HEK293 (cell line): ENCODE results near the gene ANKUB1.

Experiments used
- HOXD13 ChIP-seq: sonication (generic); formaldehyde crosslinking; IDR thresholded peaks from 2 replicates; pipeline ENCODE4 v1.8.0; 2022; ENCODE audit warnings: missing genetic modification reagents, borderline replicate concordance
- IKZF3 ChIP-seq: fragments of 450-650 bp; IDR thresholded peaks from 2 replicates; pipeline ENCODE4 v1.5.0; 2018; ENCODE audit warnings: missing biosample characterization, mild to moderate bottlenecking, missing genetic modification characterization, moderate library complexity
- KLF10 ChIP-seq: fragments of 450-650 bp; IDR thresholded peaks from 2 replicates; pipeline ENCODE4 v1.5.1; 2018; ENCODE audit warnings: missing biosample characterization, mild to moderate bottlenecking, missing genetic modification characterization
- SP2 ChIP-seq: fragments of 450-650 bp; formaldehyde crosslinking; IDR thresholded peaks from 2 replicates; pipeline ENCODE4 v1.5.1; 2016; ENCODE audit warnings: missing biosample characterization, missing genetic modification characterization
- TCF7L2 ChIP-seq: IDR thresholded peaks from 2 replicates; pipeline ENCODE4 v1.6.1; 2011; ENCODE audit warnings: low read depth, mild to moderate bottlenecking, inconsistent platforms, low read length, moderate library complexity, borderline replicate concordance
- YY2 ChIP-seq: fragments of 450-650 bp; formaldehyde crosslinking; IDR thresholded peaks from 2 replicates; pipeline ENCODE4 v1.5.1; 2016; ENCODE audit warnings: missing biosample characterization, missing genetic modification characterization
- ZEB2 ChIP-seq: fragments of 450-650 bp; formaldehyde crosslinking; IDR thresholded peaks from 2 replicates; pipeline ENCODE4 v1.5.1; 2016; ENCODE audit warnings: missing biosample characterization, missing genetic modification characterization
- ZIC2 ChIP-seq: fragments of 450-650 bp; formaldehyde crosslinking; IDR thresholded peaks from 2 replicates; pipeline ENCODE4 v1.5.1; 2016; ENCODE audit warnings: missing biosample characterization, missing genetic modification characterization
- ZNF121 ChIP-seq: fragments of 450-650 bp; formaldehyde crosslinking; IDR thresholded peaks from 2 replicates; pipeline ENCODE4 v1.5.1; 2016; ENCODE audit warnings: missing biosample characterization, missing genetic modification characterization
- ZNF132 ChIP-seq: fragments of 450-650 bp; formaldehyde crosslinking; IDR thresholded peaks from 2 replicates; pipeline ENCODE4 v1.5.1; 2017; ENCODE audit warnings: missing biosample characterization, missing genetic modification characterization, borderline replicate concordance
- ZNF138 ChIP-seq: fragments of 450-650 bp; formaldehyde crosslinking; IDR thresholded peaks from 2 replicates; pipeline ENCODE4 v1.5.1; 2016; ENCODE audit warnings: missing biosample characterization, missing genetic modification characterization, borderline replicate concordance
- ZNF146 ChIP-seq: fragments of 450-650 bp; formaldehyde crosslinking; IDR thresholded peaks from 2 replicates; pipeline ENCODE4 v1.5.1; 2016; ENCODE audit warnings: missing biosample characterization, missing genetic modification characterization
- ZNF184 ChIP-seq: fragments of 450-650 bp; IDR thresholded peaks from 2 replicates; pipeline ENCODE4 v1.5.1; 2018; ENCODE audit warnings: missing biosample characterization, mild to moderate bottlenecking, missing genetic modification characterization
- ZNF214 ChIP-seq: fragments of 450-650 bp; formaldehyde crosslinking; IDR thresholded peaks from 2 replicates; pipeline ENCODE4 v1.5.1; 2017; ENCODE audit warnings: missing biosample characterization, mild to moderate bottlenecking, missing genetic modification characterization, borderline replicate concordance
- ZNF274 ChIP-seq, 2 experiments: fragments of 200-500 bp in 1 of 2; fragments of 450-650 bp in 1 of 2; sonication (Bioruptor generic) in 1 of 2; formaldehyde crosslinking in 1 of 2; IDR thresholded peaks; 2 replicates each; pipeline versions ENCODE4 v1.5.1 to v1.6.1; 2014 to 2016; ENCODE audit warnings: borderline replicate concordance in 1 of 2, inconsistent platforms in 1 of 2, low read length in 1 of 2, missing biosample characterization in 1 of 2, missing genetic modification characterization in 1 of 2
- ZNF292 ChIP-seq: fragments of 450-650 bp; formaldehyde crosslinking; IDR thresholded peaks from 2 replicates; pipeline ENCODE4 v1.5.1; 2016; ENCODE audit warnings: low read depth, missing biosample characterization, missing genetic modification characterization, borderline replicate concordance
- ZNF324 ChIP-seq: fragments of 450-650 bp; formaldehyde crosslinking; IDR thresholded peaks from 2 replicates; pipeline ENCODE4 v1.5.1; 2016; ENCODE audit warnings: missing biosample characterization, missing genetic modification characterization
- ZNF623 ChIP-seq: fragments of 450-650 bp; formaldehyde crosslinking; IDR thresholded peaks from 2 replicates; pipeline ENCODE4 v1.5.1; 2016; ENCODE audit warnings: missing biosample characterization, missing genetic modification characterization
- ZNF624 ChIP-seq: fragments of 450-650 bp; formaldehyde crosslinking; IDR thresholded peaks from 2 replicates; pipeline ENCODE4 v1.5.1; 2017; ENCODE audit warnings: missing biosample characterization, missing genetic modification characterization
- ZNF664 ChIP-seq: fragments of 450-650 bp; formaldehyde crosslinking; IDR thresholded peaks from 2 replicates; pipeline ENCODE4 v1.5.1; 2016; ENCODE audit warnings: missing biosample characterization, missing genetic modification characterization
- ZNF747 ChIP-seq: fragments of 450-650 bp; formaldehyde crosslinking; IDR thresholded peaks from 2 replicates; pipeline ENCODE4 v1.5.1; 2016; ENCODE audit warnings: missing biosample characterization, missing genetic modification characterization
- ZNF777 ChIP-seq: fragments of 450-650 bp; formaldehyde crosslinking; IDR thresholded peaks from 2 replicates; pipeline ENCODE4 v1.5.1; 2017; ENCODE audit warnings: missing biosample characterization, missing genetic modification characterization, borderline replicate concordance
- ZNF791 ChIP-seq: fragments of 450-650 bp; formaldehyde crosslinking; IDR thresholded peaks from 2 replicates; pipeline ENCODE4 v1.5.1; 2016; ENCODE audit warnings: missing biosample characterization, missing genetic modification characterization
- ZNF792 ChIP-seq: fragments of 450-650 bp; formaldehyde crosslinking; IDR thresholded peaks from 2 replicates; pipeline ENCODE4 v1.5.1; 2016; ENCODE audit warnings: missing biosample characterization, missing genetic modification characterization
- TF ChIP-seq, protein P1 (sequence below): sonication (generic); formaldehyde crosslinking; IDR thresholded peaks from 2 replicates; pipeline ENCODE4 v1.8.1; 2022; ENCODE audit warnings: mild to moderate bottlenecking, moderate library complexity, missing genetic modification reagents
- TF ChIP-seq, protein P2 (sequence below): fragments of 450-650 bp; formaldehyde crosslinking; IDR thresholded peaks from 2 replicates; pipeline ENCODE4 v1.5.1; 2017; ENCODE audit warnings: missing biosample characterization, missing genetic modification characterization
- TF ChIP-seq, protein P3 (sequence below): fragments of 450-650 bp; formaldehyde crosslinking; IDR thresholded peaks from 2 replicates; pipeline ENCODE4 v1.5.1; 2016; ENCODE audit warnings: missing biosample characterization, missing genetic modification characterization
- TF ChIP-seq, protein P4 (sequence below): fragments of 450-650 bp; formaldehyde crosslinking; IDR thresholded peaks from 2 replicates; pipeline ENCODE4 v1.5.1; 2016; ENCODE audit warnings: missing biosample characterization, missing genetic modification characterization
- TF ChIP-seq, protein P5 (sequence below): fragments of 450-650 bp; formaldehyde crosslinking; IDR thresholded peaks from 2 replicates; pipeline ENCODE4 v1.5.1; 2016; ENCODE audit warnings: missing biosample characterization, missing genetic modification characterization

ANKUB1 gene

DNA sequence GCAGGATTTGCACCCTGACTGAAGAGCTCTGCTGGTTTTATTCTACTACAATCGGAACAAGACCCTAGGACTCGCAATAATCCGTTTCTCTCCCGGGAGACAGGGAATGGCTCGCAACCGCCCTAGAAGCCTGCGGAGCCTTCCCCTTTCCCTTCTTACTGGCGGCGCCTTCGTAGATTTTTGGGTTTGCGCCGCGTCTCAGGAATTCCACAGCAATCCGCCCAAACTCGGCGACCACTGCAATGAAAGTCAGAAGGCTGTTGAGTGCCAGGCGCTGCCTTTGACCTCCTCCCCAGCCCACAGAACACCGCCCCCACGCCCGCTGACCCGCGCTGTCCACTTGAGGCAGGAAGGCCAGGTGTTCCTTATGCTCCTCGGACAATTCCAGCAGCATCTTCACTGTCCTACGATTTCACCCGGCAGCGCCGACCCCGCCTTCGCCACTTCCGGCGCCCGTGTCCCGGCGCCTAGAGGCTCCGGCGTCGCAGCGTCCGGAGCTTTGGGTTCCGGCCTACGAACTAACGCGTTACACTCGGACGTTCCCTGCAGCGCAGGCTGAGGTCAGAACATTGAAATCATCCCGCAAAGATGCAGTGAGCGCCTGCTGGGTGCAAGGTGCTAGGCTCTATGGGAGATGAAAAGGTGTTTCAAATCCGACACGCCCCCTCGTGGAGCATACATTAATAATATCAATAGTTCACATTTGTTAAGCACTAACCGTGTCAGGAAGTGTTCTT lies 40.1 kb downstream of the ANKUB1 start, which contains the start of gene COMMD2 (continued):
- TF ChIP-seq ZNF132 (tag by site-specific recombination): no peak
- TF ChIP-seq, protein P1, sequence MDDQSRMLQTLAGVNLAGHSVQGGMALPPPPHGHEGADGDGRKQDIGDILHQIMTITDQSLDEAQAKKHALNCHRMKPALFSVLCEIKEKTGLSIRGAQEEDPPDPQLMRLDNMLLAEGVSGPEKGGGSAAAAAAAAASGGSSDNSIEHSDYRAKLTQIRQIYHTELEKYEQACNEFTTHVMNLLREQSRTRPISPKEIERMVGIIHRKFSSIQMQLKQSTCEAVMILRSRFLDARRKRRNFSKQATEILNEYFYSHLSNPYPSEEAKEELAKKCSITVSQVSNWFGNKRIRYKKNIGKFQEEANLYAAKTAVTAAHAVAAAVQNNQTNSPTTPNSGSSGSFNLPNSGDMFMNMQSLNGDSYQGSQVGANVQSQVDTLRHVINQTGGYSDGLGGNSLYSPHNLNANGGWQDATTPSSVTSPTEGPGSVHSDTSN (CRISPR knock-in tag): peak; percentile 49; the same call in 1 of the 2 replicates
- no peak for TF ChIP-seq YY2 (tag by site-specific recombination)
- 0 out of 2 replicates have a peak, but pooled peaks have one; percentile 21 for TF ChIP-seq ZNF146 (tag by site-specific recombination)
- TF ChIP-seq, protein P2, sequence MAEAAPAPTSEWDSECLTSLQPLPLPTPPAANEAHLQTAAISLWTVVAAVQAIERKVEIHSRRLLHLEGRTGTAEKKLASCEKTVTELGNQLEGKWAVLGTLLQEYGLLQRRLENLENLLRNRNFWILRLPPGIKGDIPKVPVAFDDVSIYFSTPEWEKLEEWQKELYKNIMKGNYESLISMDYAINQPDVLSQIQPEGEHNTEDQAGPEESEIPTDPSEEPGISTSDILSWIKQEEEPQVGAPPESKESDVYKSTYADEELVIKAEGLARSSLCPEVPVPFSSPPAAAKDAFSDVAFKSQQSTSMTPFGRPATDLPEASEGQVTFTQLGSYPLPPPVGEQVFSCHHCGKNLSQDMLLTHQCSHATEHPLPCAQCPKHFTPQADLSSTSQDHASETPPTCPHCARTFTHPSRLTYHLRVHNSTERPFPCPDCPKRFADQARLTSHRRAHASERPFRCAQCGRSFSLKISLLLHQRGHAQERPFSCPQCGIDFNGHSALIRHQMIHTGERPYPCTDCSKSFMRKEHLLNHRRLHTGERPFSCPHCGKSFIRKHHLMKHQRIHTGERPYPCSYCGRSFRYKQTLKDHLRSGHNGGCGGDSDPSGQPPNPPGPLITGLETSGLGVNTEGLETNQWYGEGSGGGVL (tag by site-specific recombination): no peak
- TF ChIP-seq ZNF138 (tag by site-specific recombination): no peak
- peak; percentile 64 for TF ChIP-seq ZEB2 (tag by site-specific recombination)
- TF ChIP-seq, protein P3, sequence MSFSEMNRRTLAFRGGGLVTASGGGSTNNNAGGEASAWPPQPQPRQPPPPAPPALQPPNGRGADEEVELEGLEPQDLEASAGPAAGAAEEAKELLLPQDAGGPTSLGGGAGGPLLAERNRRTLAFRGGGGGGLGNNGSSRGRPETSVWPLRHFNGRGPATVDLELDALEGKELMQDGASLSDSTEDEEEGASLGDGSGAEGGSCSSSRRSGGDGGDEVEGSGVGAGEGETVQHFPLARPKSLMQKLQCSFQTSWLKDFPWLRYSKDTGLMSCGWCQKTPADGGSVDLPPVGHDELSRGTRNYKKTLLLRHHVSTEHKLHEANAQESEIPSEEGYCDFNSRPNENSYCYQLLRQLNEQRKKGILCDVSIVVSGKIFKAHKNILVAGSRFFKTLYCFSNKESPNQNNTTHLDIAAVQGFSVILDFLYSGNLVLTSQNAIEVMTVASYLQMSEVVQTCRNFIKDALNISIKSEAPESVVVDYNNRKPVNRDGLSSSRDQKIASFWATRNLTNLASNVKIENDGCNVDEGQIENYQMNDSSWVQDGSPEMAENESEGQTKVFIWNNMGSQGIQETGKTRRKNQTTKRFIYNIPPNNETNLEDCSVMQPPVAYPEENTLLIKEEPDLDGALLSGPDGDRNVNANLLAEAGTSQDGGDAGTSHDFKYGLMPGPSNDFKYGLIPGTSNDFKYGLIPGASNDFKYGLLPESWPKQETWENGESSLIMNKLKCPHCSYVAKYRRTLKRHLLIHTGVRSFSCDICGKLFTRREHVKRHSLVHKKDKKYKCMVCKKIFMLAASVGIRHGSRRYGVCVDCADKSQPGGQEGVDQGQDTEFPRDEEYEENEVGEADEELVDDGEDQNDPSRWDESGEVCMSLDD (tag by site-specific recombination): no peak
- no peak for TF ChIP-seq ZNF214 (tag by site-specific recombination)
- no peak for TF ChIP-seq ZNF747 (tag by site-specific recombination)
- TF ChIP-seq, protein P4, sequence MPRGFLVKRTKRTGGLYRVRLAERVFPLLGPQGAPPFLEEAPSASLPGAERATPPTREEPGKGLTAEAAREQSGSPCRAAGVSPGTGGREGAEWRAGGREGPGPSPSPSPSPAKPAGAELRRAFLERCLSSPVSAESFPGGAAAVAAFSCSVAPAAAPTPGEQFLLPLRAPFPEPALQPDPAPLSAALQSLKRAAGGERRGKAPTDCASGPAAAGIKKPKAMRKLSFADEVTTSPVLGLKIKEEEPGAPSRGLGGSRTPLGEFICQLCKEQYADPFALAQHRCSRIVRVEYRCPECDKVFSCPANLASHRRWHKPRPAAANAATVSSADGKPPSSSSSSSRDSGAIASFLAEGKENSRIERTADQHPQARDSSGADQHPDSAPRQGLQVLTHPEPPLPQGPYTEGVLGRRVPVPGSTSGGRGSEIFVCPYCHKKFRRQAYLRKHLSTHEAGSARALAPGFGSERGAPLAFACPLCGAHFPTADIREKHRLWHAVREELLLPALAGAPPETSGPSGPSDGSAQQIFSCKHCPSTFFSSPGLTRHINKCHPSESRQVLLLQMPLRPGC (tag by site-specific recombination): peak; percentile 63; the same call in 1 of the 2 replicates
- TF ChIP-seq ZNF121 (tag by site-specific recombination): no peak
- peak; percentile 52 for TF ChIP-seq SP2
- peak; percentile 89 for TF ChIP-seq ZNF324
- TF ChIP-seq, protein P5, sequence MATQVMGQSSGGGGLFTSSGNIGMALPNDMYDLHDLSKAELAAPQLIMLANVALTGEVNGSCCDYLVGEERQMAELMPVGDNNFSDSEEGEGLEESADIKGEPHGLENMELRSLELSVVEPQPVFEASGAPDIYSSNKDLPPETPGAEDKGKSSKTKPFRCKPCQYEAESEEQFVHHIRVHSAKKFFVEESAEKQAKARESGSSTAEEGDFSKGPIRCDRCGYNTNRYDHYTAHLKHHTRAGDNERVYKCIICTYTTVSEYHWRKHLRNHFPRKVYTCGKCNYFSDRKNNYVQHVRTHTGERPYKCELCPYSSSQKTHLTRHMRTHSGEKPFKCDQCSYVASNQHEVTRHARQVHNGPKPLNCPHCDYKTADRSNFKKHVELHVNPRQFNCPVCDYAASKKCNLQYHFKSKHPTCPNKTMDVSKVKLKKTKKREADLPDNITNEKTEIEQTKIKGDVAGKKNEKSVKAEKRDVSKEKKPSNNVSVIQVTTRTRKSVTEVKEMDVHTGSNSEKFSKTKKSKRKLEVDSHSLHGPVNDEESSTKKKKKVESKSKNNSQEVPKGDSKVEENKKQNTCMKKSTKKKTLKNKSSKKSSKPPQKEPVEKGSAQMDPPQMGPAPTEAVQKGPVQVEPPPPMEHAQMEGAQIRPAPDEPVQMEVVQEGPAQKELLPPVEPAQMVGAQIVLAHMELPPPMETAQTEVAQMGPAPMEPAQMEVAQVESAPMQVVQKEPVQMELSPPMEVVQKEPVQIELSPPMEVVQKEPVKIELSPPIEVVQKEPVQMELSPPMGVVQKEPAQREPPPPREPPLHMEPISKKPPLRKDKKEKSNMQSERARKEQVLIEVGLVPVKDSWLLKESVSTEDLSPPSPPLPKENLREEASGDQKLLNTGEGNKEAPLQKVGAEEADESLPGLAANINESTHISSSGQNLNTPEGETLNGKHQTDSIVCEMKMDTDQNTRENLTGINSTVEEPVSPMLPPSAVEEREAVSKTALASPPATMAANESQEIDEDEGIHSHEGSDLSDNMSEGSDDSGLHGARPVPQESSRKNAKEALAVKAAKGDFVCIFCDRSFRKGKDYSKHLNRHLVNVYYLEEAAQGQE (tag by site-specific recombination): 0 out of 2 replicates have a peak, but pooled peaks have one; percentile 42
- TF ChIP-seq ZNF292 (tag by site-specific recombination): no peak
- TF ChIP-seq ZNF777: no peak
- no peak for TF ChIP-seq HOXD13 (CRISPR knock-in tag)
- TF ChIP-seq ZNF623 (tag by site-specific recombination): 0 out of 2 replicates have a peak, but pooled peaks have one; percentile 33
- TF ChIP-seq ZNF274 (IDR thresholded peaks at IDR 0.05; ENCODE audit: low read length): no peak
- no peak for TF ChIP-seq ZNF274 (tag by site-specific recombination; IDR thresholded peaks at IDR 0.05; ENCODE audit: borderline replicate concordance)
- TF ChIP-seq IKZF3 (tag by site-specific recombination): 0 out of 2 replicates have a peak, but pooled peaks have one; percentile 17
- no peak for TF ChIP-seq TCF7L2
- no peak for TF ChIP-seq ZNF664 (tag by site-specific recombination)
- TF ChIP-seq ZNF184: 0 out of 2 replicates have a peak, but pooled peaks have one; percentile 45
- TF ChIP-seq ZNF624: no peak
- no peak for TF ChIP-seq ZNF791 (tag by site-specific recombination)
- TF ChIP-seq KLF10: peak; percentile 21; the same call in 1 of the 2 replicates
- TF ChIP-seq ZNF792 (tag by site-specific recombination): peak; percentile 84
- peak; percentile 70 for TF ChIP-seq ZIC2 (tag by site-specific recombination)
